Activated CD8-positive, alpha-beta memory T cell treated with anti-CD3 and anti-CD28 coated beads for 4 hours (primary cell): ENCODE measurements around the gene EPHA8.

Experiments
- DNase-seq, 2 donors: peaks; one replicate each; pipeline ENCODE4 v3.0.0-alpha.2; 2020; ENCODE audit warnings: low read depth in 2 of 2

EPHA8 gene

DNA sequence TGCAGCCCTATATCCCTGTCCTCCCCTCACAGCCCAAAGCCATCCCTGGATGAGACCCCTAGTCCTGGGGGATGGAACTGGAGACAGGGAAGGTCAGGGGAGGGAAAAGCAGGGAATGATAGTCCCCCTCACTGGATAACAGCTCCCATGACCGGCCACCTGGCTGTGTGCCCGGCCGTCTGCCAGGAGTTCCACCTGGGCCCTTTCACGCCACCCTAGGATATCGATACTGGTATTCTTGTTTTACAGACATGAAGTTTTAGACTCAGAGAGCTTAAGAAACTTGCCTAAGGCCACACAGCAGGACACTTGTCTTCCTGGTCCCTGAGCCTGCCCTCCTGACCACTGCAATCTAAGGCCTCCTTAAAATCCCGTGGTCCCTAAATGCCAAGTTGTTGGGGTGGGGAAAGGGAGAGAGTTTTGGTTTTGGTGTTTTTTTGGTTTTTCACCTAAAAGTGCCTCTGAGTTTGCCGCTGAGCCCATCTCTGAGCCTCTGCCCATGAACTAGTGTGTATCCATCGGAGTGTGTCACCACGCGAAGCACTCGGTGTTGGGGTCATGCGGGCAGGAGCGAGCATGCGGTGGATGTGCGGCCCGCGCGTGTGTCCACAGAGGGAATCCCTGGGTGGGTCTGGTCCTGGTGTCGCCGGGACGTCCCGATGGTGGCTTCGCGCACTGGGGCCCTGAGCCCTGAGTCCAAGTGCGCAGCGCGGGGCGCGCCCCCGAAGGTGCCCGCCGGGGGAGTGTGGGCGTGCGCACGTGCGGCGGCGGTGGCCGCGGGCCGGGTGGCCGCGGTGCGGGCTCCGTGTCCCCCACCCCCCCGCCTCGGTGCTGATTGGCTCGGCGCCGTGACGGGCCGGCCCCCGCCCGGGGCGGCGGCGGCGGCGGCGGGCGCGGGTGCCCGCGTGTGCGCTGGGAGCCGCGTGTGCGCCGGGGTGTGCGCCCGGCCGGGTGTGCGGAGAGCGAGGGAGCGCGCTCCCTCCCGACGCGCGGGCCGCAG lies at the start of gene EPHA8:
TSS of gene EPHA8 (plus strand) at position 906 of the 1,000 bp plus-strand sequence. CDS start 147 bp downstream, outside the sequence.
- no peak for DNase-seq

GRCh38 chr1:22516906-22517571 lies 46.2 kb upstream of the EPHA8 start:
- no peak for DNase-seq

GRCh38 chr1:22517956-22518355 lies 45.3 kb upstream of the EPHA8 start:
- DNase-seq: no peak

DNA sequence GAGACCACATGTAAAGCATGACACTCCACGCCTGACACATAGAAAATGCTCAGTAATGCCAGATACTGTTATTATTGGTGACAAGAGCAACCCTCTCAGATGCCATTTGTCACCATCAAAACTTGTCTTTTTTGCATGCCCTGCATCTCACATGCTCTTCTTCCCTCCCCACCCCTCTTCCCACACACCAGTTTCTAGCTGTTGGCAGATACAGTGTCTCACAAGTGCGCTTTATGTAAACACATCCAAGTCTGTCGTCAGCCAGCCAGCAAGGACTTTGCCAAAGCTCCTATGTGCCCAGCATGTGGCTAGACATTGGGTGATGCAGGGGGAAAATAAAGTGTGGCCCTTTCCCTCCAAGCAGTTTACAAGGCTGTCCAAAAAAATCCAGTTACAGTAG lies 44.9 kb upstream of the EPHA8 start:
- DNase-seq: no peak

DNA sequence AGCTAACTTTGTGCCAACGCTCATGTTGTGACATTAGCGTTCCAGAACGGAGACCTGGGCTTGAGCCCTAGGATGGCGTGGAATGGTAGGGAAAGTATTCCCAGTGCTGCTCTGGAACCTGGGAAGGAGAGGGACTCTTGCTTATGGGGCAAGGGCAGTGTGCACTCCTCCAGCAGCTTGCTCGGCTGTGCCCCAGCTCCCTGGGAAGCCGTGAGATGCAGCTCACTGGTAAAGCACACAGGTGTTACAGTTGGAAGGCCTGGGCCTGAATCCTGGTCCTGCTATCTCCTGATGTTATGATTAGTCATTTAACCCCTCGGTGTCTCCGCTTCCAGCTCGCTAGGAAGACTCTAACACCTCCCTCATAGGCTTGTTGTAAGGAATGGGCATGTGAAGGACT lies 42.4 kb upstream of the EPHA8 start:
- DNase-seq: no peak

GRCh38 chr1:22521692-22522091 lies 41.6 kb upstream of the EPHA8 start:
- no peak for DNase-seq

DNA sequence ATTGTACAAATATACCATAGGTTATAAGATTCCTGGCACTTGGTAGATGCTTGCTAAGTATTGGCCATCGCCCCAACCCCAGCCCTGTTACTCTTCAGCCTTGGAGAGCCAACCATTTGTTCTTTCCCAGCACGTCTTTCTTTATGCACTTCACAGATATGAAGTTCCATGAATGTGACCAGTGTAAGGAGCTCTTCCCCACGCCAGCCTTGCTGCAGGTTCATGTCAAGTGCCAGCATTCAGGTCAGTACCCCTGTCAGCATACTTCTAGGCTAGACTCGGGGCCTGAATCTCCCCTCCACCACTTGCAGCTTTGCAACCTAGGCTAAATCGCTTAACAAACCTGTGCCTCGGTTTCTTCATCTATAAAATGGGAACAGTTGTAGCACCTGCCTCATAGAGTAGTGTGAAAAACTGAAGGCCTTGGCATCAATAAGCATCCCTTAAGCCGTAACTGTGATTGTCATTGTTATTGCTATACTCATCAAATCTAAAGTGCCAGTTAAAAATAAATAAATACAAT lies 41.0 kb upstream of the EPHA8 start:
- DNase-seq: no peak

DNA sequence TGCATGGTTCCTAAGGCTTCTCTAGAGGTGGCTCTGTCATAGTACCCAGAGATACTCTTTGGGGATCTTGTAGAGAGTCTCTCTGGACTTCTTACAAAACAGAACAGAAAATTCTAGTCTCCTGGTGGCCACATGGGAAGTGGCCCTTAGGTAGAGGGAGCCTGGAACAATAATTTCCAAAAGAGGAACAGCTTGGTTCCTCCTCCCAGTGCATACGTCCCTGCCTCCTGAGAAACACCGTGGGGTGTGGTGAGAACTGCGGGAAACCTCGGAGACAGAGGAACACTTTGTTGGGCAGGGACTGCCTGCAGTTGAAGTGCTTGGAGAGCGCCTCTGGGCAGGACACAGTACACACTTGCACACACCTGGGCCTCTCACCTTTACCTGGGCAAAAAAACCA lies 38.8 kb upstream of the EPHA8 start:
- DNase-seq: no peak

GRCh38 chr1:22525211-22525610 lies 38.1 kb upstream of the EPHA8 start:
- DNase-seq: no peak

- DNase-seq: no peak
Measured at GRCh38 chr1:22525646-22526045, 37.6 kb upstream of the EPHA8 start.

DNA sequence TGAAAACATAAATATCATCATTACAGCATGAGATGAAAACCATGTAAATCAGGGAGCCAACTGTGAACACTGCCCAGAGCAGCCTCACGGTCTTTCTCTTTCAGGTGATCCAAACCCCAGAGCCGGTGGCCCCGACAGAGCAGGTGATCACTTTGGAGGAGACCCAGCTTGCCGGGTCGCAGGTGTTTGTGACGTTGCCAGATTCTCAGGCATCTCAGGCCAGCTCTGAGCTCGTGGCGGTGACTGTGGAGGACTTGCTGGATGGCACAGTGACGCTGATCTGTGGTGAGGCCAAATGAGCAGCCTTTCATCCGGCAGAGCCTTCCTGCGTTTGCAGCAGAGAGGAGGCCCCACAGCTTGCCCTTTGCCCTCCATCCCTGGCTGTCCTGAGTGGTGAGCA lies 37.2 kb upstream of the EPHA8 start:
- no peak for DNase-seq

- DNase-seq: no peak
Measured at GRCh38 chr1:22526677-22527076, 36.6 kb upstream of the EPHA8 start.

- DNase-seq: no peak
Measured at GRCh38 chr1:22527122-22527521, 36.2 kb upstream of the EPHA8 start.

DNA sequence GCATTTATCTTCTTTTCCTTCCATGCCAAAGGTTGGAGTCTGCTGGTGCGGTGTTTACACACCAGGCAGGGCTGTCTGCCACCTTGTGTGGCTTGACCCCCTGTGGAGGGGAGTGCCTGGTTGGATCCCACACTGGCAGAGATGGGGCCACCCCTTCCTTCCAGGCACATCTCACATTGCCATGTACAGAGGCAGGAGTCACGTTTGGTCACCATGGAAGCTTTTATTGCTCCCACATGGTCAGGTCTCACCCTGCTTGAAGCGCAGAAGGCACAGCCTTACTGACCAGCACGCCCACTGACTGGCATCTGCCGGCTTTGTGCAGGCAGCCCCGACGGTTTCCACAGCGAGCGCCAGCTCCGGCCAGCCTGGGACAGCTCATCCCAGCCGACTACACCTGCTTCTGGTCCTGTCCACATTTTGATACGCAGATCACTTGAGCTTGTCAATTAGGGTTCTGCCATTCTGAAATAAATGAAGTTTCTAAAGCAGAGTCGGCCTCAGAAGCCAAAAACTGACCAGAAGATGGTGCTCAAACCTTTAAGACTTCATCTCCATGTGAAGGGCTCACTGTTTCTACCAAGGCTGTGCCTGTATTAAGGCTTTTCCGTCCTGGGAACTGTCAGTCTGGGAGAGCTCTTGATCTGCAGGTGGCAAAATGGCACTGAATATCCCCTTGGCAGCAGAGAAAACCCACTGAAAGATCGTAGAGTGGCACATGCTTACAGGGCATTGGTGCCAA lies 35.6 kb upstream of the EPHA8 start:
- no peak for DNase-seq

- DNase-seq: no peak
Measured at GRCh38 chr1:22528451-22528850, 34.8 kb upstream of the EPHA8 start.

DNA sequence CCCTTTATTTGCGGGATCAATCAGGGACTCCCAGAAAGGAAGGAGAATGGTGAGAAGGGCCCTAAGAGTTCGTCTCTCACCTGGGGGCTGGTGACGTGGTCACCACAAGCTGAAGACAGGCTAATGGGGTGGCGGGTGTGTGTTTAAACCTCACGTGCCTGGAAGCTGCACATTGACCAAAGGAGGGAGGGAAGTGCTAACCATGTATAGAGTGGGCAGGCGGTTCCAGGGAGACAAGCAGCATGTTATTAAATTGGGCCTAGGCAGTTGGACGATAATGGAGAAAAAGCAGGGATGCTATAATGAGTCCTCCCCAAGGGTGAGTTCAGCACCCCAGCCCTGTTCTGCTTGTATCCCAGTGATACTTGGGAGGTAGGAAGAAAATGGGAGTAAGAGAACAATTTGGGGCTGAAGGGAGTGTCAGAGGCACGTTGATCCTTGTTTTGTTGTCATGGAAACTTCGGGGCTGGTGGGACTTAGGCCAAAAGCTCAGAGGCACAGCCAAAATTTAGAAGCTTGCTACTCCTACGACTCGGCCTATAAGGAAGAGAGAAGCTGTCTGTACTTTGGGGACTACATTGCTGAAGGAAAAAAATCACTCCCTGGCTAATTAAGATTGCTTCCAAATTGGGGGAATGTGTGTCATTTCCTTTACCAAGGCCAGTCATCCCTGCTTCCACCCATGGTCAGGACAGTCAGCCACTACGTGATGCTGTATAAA lies 33.2 kb upstream of the EPHA8 start:
- no peak for DNase-seq

GRCh38 chr1:22530715-22531114 lies 32.6 kb upstream of the EPHA8 start:
- no peak for DNase-seq

DNA sequence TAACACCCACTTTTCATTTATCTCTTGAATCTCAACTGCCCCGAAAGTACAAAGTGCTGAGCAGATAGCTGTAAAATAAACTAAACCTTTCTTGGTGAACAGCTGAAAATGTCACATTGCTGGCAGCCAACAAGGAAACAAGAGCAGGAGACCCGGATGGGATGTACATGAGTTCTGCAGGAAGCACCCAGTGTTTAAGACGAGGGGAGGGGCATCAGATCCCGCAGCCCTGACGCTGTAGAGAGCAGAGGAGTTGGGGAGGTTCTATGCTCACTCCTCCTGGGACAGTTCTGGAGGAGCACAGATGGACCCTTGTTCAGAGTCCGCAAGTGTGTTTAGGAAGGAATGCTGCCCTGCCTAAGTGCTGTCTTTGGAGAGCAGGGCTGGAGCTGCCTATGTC lies 32.0 kb upstream of the EPHA8 start:
- no peak for DNase-seq

DNA sequence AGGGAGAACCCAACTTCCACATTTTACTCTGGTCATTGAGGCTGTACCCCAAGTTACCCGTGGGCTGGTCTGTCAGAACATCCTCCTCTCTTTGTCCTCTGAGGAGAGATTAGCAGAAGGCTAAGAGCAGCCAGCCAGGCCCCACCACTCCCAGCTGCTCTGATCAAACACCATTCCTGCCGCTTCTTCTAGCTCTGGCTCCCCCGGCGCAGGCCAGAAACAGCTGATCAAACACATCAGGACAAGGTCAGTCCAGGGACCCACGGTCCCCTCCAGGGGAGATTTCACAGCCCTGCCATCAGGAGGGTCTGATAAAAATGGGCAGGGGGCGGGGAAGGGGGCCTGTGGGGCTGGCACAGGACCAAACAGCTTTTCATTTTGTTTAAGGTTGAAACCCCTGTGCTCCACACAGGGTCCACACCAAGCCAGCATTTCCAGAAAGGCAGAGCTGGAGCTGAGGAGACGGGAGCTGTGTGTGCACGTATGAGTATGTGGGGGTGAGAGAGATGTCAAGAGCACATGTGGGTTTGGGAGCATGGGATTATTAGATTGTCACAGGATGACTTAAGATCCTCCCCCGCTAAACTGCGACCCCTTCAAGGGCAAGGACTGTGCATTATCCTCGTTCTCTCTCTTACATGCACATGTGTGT lies 29.9 kb upstream of the EPHA8 start:
- DNase-seq: no peak

- no peak for DNase-seq
Measured at GRCh38 chr1:22534951-22535350, 28.3 kb upstream of the EPHA8 start.

GRCh38 chr1:22535399-22535798 lies 27.9 kb upstream of the EPHA8 start:
- DNase-seq: no peak
